ENCODE data around the gene APBA2. TPM values are rescaled to one million over a fixed set of nuclear protein-coding genes. Genes with fewer than 3 reads are reported as not detected.

APBA2 gene
- total RNA-seq, 2 donors from 2014 or later, result 0.77 to 1.0 TPM

DNA sequence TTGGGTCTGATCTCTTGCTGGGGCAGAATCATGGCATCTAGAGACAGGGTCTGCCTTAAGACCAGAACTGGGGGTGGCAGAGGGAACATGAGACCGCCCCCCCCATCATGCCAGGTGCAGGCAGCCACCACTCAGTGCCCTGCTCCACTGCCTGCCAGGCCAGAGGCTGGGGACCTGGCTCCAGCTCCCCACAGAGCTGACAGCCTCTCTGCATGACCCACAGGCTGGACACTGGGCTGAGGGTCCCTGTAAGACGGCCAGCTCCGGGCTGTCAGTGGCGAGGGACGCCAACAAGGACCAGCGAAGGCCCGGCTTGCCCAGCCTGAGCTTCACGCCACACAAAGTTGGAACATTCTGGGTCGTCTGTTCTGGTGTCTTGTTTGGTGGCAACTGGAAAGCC lies 238.2 kb downstream of the APBA2 start:
- TF ChIP-seq, protein P1, sequence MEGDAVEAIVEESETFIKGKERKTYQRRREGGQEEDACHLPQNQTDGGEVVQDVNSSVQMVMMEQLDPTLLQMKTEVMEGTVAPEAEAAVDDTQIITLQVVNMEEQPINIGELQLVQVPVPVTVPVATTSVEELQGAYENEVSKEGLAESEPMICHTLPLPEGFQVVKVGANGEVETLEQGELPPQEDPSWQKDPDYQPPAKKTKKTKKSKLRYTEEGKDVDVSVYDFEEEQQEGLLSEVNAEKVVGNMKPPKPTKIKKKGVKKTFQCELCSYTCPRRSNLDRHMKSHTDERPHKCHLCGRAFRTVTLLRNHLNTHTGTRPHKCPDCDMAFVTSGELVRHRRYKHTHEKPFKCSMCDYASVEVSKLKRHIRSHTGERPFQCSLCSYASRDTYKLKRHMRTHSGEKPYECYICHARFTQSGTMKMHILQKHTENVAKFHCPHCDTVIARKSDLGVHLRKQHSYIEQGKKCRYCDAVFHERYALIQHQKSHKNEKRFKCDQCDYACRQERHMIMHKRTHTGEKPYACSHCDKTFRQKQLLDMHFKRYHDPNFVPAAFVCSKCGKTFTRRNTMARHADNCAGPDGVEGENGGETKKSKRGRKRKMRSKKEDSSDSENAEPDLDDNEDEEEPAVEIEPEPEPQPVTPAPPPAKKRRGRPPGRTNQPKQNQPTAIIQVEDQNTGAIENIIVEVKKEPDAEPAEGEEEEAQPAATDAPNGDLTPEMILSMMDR (IDR thresholded peaks at IDR 0.05), result no peak
- H3K27me3 ChIP-seq, result no peaks in the 10 kb centered on the region
- H3K4me1 ChIP-seq, result no peaks in the 10 kb centered on the region
- H3K27ac ChIP-seq, result no peak overlapping the region
- H3K36me3 ChIP-seq, result no peaks in the 10 kb centered on the region
- no peak overlapping the region for H3K4me3 ChIP-seq
- intact Hi-C loops (cut with DNase I), result no loop called here
- no peak for DNase-seq
- no peak overlapping the region for H3K9ac ChIP-seq (ENCODE audit: low read depth in 2 of 2, low read length in 2 of 2)
- H3K9me3 ChIP-seq, result no peaks in the 10 kb centered on the region

DNA sequence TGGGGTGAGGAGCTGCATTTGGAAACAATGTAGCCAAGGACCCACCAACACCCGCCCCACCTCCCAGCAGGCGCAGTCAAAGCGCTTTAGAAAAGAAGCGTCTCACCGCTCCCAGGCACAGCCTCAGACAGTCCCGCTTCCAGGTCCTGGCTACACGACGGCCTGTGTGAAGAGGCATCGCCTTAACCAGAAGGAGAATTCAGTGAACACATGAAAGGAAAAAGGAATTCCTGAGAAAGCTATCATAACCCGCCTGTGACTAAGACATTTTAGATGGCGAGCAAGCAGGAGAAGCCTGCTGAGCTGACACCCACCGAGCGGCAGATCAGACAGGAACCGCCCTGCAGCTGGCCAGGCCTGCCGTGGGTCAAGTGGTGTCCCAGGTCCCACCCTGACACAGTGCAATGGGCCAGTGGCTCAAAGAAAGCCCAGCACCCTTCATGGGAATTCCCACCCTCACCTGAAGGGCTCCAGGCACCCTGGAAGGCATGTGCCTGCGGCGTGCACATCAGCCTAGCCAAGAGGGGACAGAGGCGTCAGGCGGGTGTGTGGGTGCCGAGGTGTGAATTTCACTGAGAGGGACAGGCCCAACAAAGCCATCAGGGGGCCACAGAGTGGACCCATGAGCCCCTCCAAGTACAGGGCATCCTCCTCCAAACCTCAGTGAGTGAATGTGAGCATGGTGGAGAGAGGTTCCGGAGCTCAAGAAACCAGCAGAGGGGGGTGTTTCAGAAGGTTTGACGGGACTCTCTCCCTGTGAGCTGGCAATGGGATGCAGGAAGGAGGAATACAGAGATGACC lies 239.0 kb downstream of the APBA2 start:
- TF ChIP-seq, protein P1 (IDR thresholded peaks at IDR 0.05), result no peak
- no peak for DNase-seq
- H3K4me1 ChIP-seq, result no peaks in the 10 kb centered on the region
- no peaks in the 10 kb centered on the region for H3K9me3 ChIP-seq
- no peaks in the 10 kb centered on the region for H3K36me3 ChIP-seq
- intact Hi-C loops (cut with DNase I), result no loop called here
- no peak overlapping the region for H3K4me3 ChIP-seq
- H3K27ac ChIP-seq, result no peak overlapping the region
- no peak overlapping the region for H3K9ac ChIP-seq (ENCODE audit: low read depth in 2 of 2, low read length in 2 of 2)
- H3K27me3 ChIP-seq, result no peaks in the 10 kb centered on the region

DNA sequence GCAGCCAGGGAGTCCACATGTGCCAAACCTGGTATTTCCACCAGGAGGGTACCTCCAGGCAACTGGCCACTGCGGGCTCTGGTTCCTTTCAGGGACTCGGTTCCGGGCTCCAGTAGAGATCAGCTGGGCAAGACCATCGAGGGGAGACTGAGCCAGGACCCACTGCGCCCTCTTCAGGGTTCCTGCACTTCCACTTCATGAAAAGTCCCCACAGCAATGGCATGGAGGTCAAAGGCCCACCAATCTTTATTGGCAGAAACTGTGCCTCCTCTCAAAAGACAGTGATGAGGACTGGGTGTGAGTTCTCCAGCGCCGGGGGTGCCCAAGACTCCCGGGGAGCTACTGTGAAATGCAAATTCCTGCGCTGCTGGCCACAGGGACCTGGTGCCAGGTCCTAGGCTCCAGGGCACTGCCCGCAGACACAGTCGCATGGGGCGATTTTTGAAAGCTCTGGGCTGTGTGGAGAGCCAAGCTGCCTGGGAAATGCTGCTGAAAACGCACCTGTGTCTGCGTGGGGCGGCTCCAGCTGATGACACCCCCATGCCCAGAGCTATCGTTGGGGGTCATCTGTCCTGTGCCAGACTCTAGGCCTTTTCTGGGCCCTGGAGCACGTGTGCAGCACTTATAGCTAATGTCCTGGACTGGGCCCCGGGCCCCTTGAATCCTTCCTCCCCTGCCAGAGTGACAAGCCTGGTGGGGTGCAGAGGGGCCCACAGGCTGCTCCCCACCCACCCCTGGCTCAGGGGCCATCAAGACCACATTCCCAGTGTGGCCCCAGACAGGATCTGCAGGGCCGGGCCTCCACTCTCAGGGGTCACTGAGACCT lies 239.8 kb downstream of the APBA2 start:
- no peak for DNase-seq
- intact Hi-C loops (cut with DNase I), result no loop called here

DNA sequence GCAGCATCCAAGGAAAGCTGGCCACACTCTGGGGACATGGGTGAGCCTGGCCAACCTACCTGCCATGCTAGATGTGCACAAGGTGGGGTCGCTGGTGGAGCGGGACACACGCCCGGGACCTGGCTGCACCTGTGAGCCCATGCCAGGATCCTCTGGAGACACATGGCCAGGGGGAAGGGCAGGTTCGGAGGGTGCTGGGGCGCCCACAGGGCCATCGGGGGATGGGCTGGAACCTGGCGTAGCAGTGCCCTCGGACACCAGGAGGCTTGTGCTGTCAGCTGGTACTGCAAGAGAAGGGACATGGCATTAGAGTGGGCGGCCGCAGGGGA lies 240.4 kb downstream of the APBA2 start:
- no peak for DNase-seq
- Histone ChIP-seq H3K36me3 (no peaks in the 10 kb centered on the region), H3K27me3 (no peaks in the 10 kb centered on the region), H3K4me3 (no peak overlapping the region), H3K4me1 (no peaks in the 10 kb centered on the region), H3K9me3 (no peaks in the 10 kb centered on the region), H3K27ac (no peak overlapping the region), H3K9ac (ENCODE audit: low read depth in 2 of 2, low read length in 2 of 2) (no peak overlapping the region)
- intact Hi-C loops (cut with DNase I), result no loop called here
- TF ChIP-seq, protein P1 (IDR thresholded peaks at IDR 0.05), result no peak

More for the DNA sequence above, 239.8 kb downstream of the APBA2 start:
- no peaks in the 10 kb centered on the region for H3K4me1 ChIP-seq
- no peak overlapping the region for H3K9ac ChIP-seq (ENCODE audit: low read depth in 2 of 2, low read length in 2 of 2)
- H3K36me3 ChIP-seq, result no peaks in the 10 kb centered on the region
- H3K4me3 ChIP-seq, result no peak overlapping the region
- no peak overlapping the region for H3K27ac ChIP-seq
- TF ChIP-seq, protein P1 (IDR thresholded peaks at IDR 0.05), result no peak
- no peaks in the 10 kb centered on the region for H3K27me3 ChIP-seq
- H3K9me3 ChIP-seq, result no peaks in the 10 kb centered on the region

DNA sequence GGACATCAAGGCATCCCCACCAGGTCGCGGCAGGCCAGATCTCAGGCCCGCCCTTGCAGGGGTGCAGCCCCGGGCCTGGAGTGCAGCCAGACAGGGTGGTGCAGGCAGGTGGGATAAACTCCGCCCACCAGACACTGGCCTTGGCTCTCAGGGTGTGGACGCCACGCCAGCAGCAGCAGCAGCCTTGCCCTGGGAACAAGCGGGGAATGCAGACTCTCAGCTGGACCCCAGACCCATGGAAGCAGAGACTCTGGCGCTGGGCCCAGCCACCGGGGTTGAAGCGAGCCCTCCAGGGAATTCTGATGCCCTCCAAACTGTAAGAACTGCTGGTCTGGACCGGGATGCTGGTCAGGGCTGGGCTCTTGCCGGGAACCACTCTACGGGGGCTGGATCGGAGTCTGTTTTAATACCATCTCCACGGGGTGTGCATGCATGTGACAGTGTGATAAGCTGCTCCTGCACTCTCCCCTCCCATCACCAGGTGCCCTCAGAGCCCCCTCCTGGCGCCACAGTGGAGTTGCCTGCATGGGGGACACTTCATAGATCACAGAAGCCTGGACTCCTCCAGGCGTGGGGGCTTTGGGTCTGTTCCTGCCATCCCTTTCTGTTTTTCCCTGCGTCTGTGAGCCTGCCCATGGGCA lies 241.2 kb downstream of the APBA2 start:
- no peaks in the 10 kb centered on the region for H3K36me3 ChIP-seq
- no peak for DNase-seq

More for the DNA sequence above, 241.2 kb downstream of the APBA2 start:
- Histone ChIP-seq H3K9ac (ENCODE audit: low read depth in 2 of 2, low read length in 2 of 2) (no peak overlapping the region), H3K27ac (no peak overlapping the region), H3K4me3 (no peak overlapping the region), H3K9me3 (no peaks in the 10 kb centered on the region), H3K4me1 (no peaks in the 10 kb centered on the region), H3K27me3 (no peaks in the 10 kb centered on the region)
- TF ChIP-seq, protein P1 (IDR thresholded peaks at IDR 0.05), result no peak
- intact Hi-C loops (cut with DNase I), result no loop called here

All from colonic mucosa (tissue), 4 donors.